Activated CD4-positive, alpha-beta memory T cell treated with anti-CD3 and anti-CD28 coated beads for 36 hours (primary cell): ENCODE measurements around the gene KDM6B. TPM values are rescaled to one million over a fixed set of nuclear protein-coding genes. Genes with fewer than 3 reads are reported as not detected.

Experiments used
- CTCF ChIA-PET: fragments of 350-600 bp; sonication (Branson Sonifier 250); formaldehyde crosslinking; loops from one replicate; lab custom pipeline; 2021; ENCODE audit warnings: antibody characterized with exemption, inconsistent platforms; lab: Charles Lee
- POLR2A ChIA-PET: fragments of 350-600 bp; sonication (Branson Sonifier 250); formaldehyde crosslinking; loops from one replicate; lab custom pipeline; 2021; ENCODE audit warnings: antibody characterized with exemption; lab: Charles Lee
- DNase-seq: peaks from one replicate; pipeline ENCODE4 v3.0.0-alpha.2; 2020
- H3K27ac Mint-ChIP-seq: one replicate; pipeline ENCODE4 v1.8.0; 2021; ENCODE audit warnings: mixed read lengths
- H3K27me3 Mint-ChIP-seq: one replicate; pipeline ENCODE4 v1.8.0; 2021; ENCODE audit warnings: mixed read lengths
- H3K36me3 Mint-ChIP-seq: one replicate; pipeline ENCODE4 v1.8.0; 2021; ENCODE audit warnings: mixed read lengths
- H3K4me1 Mint-ChIP-seq: one replicate; pipeline ENCODE4 v1.8.0; 2021; ENCODE audit warnings: low read depth, mixed read lengths
- H3K4me3 Mint-ChIP-seq: one replicate; pipeline ENCODE4 v1.8.0; 2021; ENCODE audit warnings: mild to moderate bottlenecking, mixed read lengths
- H3K9me3 Mint-ChIP-seq: one replicate; pipeline ENCODE4 v1.8.0; 2021; ENCODE audit warnings: mixed read lengths
- intact Hi-C: fragments of 100-400 bp; cut with micrococcal nuclease; formaldehyde crosslinking; loops from one replicate; pipeline ENCODE4 v1.15.1; 2023
- total RNA-seq, 2 experiments: library from RNA; stranded (reverse); gene quantifications; one replicate each; pipeline ENCODE4 v1.2.3, GENCODE V29; 2021

The KDM6B gene
- total RNA-seq, 2 experiments from 2014 or later, result 44.1 to 49.6 TPM

GRCh38 chr17:7849130-7849750 is 15.2 kb downstream of the KDM6B start:
- ChIA-PET CTCF (interaction anchor here (3.2 kb wide), 1 partner anchor 16 kb away, joined by 49 read pairs; the partner anchor contains the start of gene KDM6B), POLR2A (interaction anchor here (1.2 kb wide), 1 partner anchor 9 kb away, joined by 3 read pairs; no protein-coding TSS in a partner anchor)
- Mint-ChIP-seq H3K36me3 (peaks cover 47% of the 10 kb centered on the region), H3K4me3 (no peak overlapping the region), H3K9me3 (no peaks in the 10 kb centered on the region), H3K27me3 (no peaks in the 10 kb centered on the region), H3K4me1 (peaks cover 57% of the 10 kb centered on the region), H3K27ac (peak overlapping the region; percentile 63)
- no peak for DNase-seq
- intact Hi-C loops, result no loop called here

- Mint-ChIP-seq H3K27ac (peak overlapping the region; percentile 63), H3K4me1 (peaks cover 57% of the 10 kb centered on the region), H3K4me3 (no peak overlapping the region), H3K27me3 (no peaks in the 10 kb centered on the region), H3K9me3 (no peaks in the 10 kb centered on the region), H3K36me3 (peaks cover 47% of the 10 kb centered on the region)
- DNase-seq, result no peak
- intact Hi-C loops, result loop anchor here (10.0 kb wide), 1 partner anchor 105 kb away; no protein-coding TSS in a partner anchor
- POLR2A ChIA-PET, result interaction anchor here (1.2 to 1.7 kb wide), 3 partner anchors 8 to 15 kb away, joined by 3 to 11 read pairs (median 4); no protein-coding TSS in a partner anchor
- CTCF ChIA-PET, result interaction anchor here (0.9 to 3.2 kb wide), 6 partner anchors 16 to 140 kb away, joined by 3 to 49 read pairs (median 5); partner anchors contain the start of gene KDM6B
Measured at GRCh38 chr17:7849751-7850504, 15.9 kb downstream of the KDM6B start.

GRCh38 chr17:7850701-7851437 is 16.9 kb downstream of the KDM6B start:
- H3K36me3 Mint-ChIP-seq, result peaks cover 48% of the 10 kb centered on the region
- no peak for DNase-seq
- intact Hi-C loops, result loop anchor here (1.0 to 10.0 kb wide), 4 partner anchors 9 to 106 kb away; no protein-coding TSS in a partner anchor
- no peaks in the 10 kb centered on the region for H3K9me3 Mint-ChIP-seq
- H3K27ac Mint-ChIP-seq, result peak overlapping the region; percentile 54
- ChIA-PET CTCF (interaction anchor here (0.6 to 3.2 kb wide), 13 partner anchors 10 to 223 kb away, joined by 3 to 49 read pairs (median 4); partner anchors contain the start of gene KDM6B), POLR2A (interaction anchor here (1.3 to 1.7 kb wide), 2 partner anchors 9 to 16 kb away, joined by 4 to 11 read pairs; no protein-coding TSS in a partner anchor)
- H3K27me3 Mint-ChIP-seq, result no peaks in the 10 kb centered on the region
- peaks cover 59% of the 10 kb centered on the region for H3K4me1 Mint-ChIP-seq
- H3K4me3 Mint-ChIP-seq, result peak overlapping the region; percentile 66

- ChIA-PET CTCF (interaction anchor here (0.6 to 3.2 kb wide), 11 partner anchors 11 to 222 kb away, joined by 3 to 49 read pairs (median 4); partner anchors contain the start of gene KDM6B), POLR2A (interaction anchor here (1.7 kb wide), 1 partner anchor 16 kb away, joined by 11 read pairs; no protein-coding TSS in a partner anchor)
- DNase-seq, result peak; percentile 95
- Mint-ChIP-seq H3K4me3 (peak overlapping the region; percentile 66), H3K27me3 (no peaks in the 10 kb centered on the region), H3K27ac (peak overlapping the region; percentile 49), H3K4me1 (peaks cover 56% of the 10 kb centered on the region), H3K36me3 (peaks cover 45% of the 10 kb centered on the region), H3K9me3 (no peaks in the 10 kb centered on the region)
- intact Hi-C loops, result loop anchor here (1.0 to 10.0 kb wide), 4 partner anchors 9 to 107 kb away; no protein-coding TSS in a partner anchor
Measured at GRCh38 chr17:7851438-7852261, 17.6 kb downstream of the KDM6B start.

GRCh38 chr17:7852262-7852670 is 18.2 kb downstream of the KDM6B start:
- ChIA-PET POLR2A (interaction anchor here (1.6 kb wide), 1 partner anchor 9 kb away, joined by 3 read pairs; no protein-coding TSS in a partner anchor), CTCF (interaction anchor here (1.3 to 3.2 kb wide), 3 partner anchors 15 to 19 kb away, joined by 3 to 49 read pairs (median 4); partner anchors contain the start of gene KDM6B)
- Mint-ChIP-seq H3K36me3 (peaks cover 40% of the 10 kb centered on the region), H3K4me3 (no peak overlapping the region), H3K4me1 (peaks cover 53% of the 10 kb centered on the region), H3K27ac (peak overlapping the region; percentile 51), H3K27me3 (no peaks in the 10 kb centered on the region), H3K9me3 (no peaks in the 10 kb centered on the region)
- intact Hi-C loops, result loop anchor here (10.0 kb wide), 1 partner anchor 107 kb away; no protein-coding TSS in a partner anchor
- DNase-seq, result no peak

- H3K36me3 Mint-ChIP-seq, result peaks cover 40% of the 10 kb centered on the region
- H3K4me1 Mint-ChIP-seq, result peaks cover 52% of the 10 kb centered on the region
- CTCF ChIA-PET, result interaction anchor here (1.4 kb wide), 1 partner anchor 18 kb away, joined by 4 read pairs; no protein-coding TSS in a partner anchor
- H3K9me3 Mint-ChIP-seq, result no peaks in the 10 kb centered on the region
- H3K4me3 Mint-ChIP-seq, result no peak overlapping the region
- DNase-seq, result no peak
- intact Hi-C loops, result loop anchor here (10.0 kb wide), 1 partner anchor 108 kb away; no protein-coding TSS in a partner anchor
- H3K27me3 Mint-ChIP-seq, result no peaks in the 10 kb centered on the region
- POLR2A ChIA-PET, result interaction anchor here (0.6 to 1.6 kb wide), 3 partner anchors 10 to 407 kb away, joined by 3 to 4 read pairs (median 3); no protein-coding TSS in a partner anchor
- H3K27ac Mint-ChIP-seq, result no peak overlapping the region
Measured at GRCh38 chr17:7852919-7853690, 19.1 kb downstream of the KDM6B start.

GRCh38 chr17:7853691-7854038 is 19.6 kb downstream of the KDM6B start:
- Mint-ChIP-seq H3K27ac (no peak overlapping the region), H3K36me3 (peaks cover 39% of the 10 kb centered on the region), H3K9me3 (no peaks in the 10 kb centered on the region), H3K27me3 (no peaks in the 10 kb centered on the region), H3K4me1 (peaks cover 49% of the 10 kb centered on the region), H3K4me3 (no peak overlapping the region)
- POLR2A ChIA-PET, result interaction anchor here (0.6 to 1.6 kb wide), 3 partner anchors 10 to 408 kb away, joined by 3 to 4 read pairs (median 3); no protein-coding TSS in a partner anchor
- no peak for DNase-seq
- intact Hi-C loops, result loop anchor here (10.0 kb wide), 1 partner anchor 109 kb away; no protein-coding TSS in a partner anchor
- CTCF ChIA-PET, result interaction anchor here (1.4 kb wide), 1 partner anchor 18 kb away, joined by 4 read pairs; no protein-coding TSS in a partner anchor

- DNase-seq, result no peak
- H3K36me3 Mint-ChIP-seq, result peaks cover 35% of the 10 kb centered on the region
- H3K4me1 Mint-ChIP-seq, result peaks cover 46% of the 10 kb centered on the region
- ChIA-PET CTCF (no interaction called here), POLR2A (interaction anchor here (1.0 kb wide), 1 partner anchor 12 kb away, joined by 4 read pairs; no protein-coding TSS in a partner anchor)
- intact Hi-C loops, result loop anchor here (10.0 kb wide), 1 partner anchor 109 kb away; no protein-coding TSS in a partner anchor
- H3K27ac Mint-ChIP-seq, result no peak overlapping the region
- H3K4me3 Mint-ChIP-seq, result no peak overlapping the region
- no peaks in the 10 kb centered on the region for H3K27me3 Mint-ChIP-seq
- no peaks in the 10 kb centered on the region for H3K9me3 Mint-ChIP-seq
Measured at GRCh38 chr17:7854078-7854777, 20.2 kb downstream of the KDM6B start.
